Amniotic epithelial cell (primary cell): ENCODE measurements around the gene RPIA.
A peak's percentile ranks its signal among the peaks of the same experiment; 100 is the strongest.

ENCODE experiments used
- DNase-seq: peaks from one replicate; pipeline ENCODE4 v3.0.0-alpha.2; 2010; ENCODE audit warnings: low read depth

RPIA gene

GRCh38 chr2:88686320-88686719, 5.2 kb upstream of the RPIA start:
- DNase-seq, result no peak

GRCh38 chr2:88687384-88687783, 4.1 kb upstream of the RPIA start:
- DNase-seq, result no peak

GRCh38 chr2:88690591-88691338, 708 bp upstream of the RPIA start:
- peak; percentile 15 for DNase-seq

GRCh38 chr2:88692187-88692586, 714 bp downstream of the RPIA start:
- peak; percentile 6 for DNase-seq

- DNase-seq, result no peak
Observed at GRCh38 chr2:88693911-88694414, 2.5 kb downstream of the RPIA start.

GRCh38 chr2:88696611-88697010, 5.1 kb downstream of the RPIA start:
- no peak for DNase-seq

GRCh38 chr2:88697370-88698026, 6.0 kb downstream of the RPIA start:
- DNase-seq, result no peak

GRCh38 chr2:88698027-88698413, 6.5 kb downstream of the RPIA start:
- DNase-seq, result no peak

GRCh38 chr2:88698498-88699233, 7.2 kb downstream of the RPIA start:
- no peak for DNase-seq

- no peak for DNase-seq
Observed at GRCh38 chr2:88707003-88707402, 15.5 kb downstream of the RPIA start.

- peak; percentile 23 for DNase-seq
Observed at GRCh38 chr2:88709181-88709631, 17.7 kb downstream of the RPIA start.

- DNase-seq, result no peak
Observed at GRCh38 chr2:88711289-88711688, 19.8 kb downstream of the RPIA start.

GRCh38 chr2:88711897-88712296, 20.4 kb downstream of the RPIA start:
- DNase-seq, result no peak

- no peak for DNase-seq
Observed at GRCh38 chr2:88713408-88713807, 21.9 kb downstream of the RPIA start.

GRCh38 chr2:88714667-88715066, 23.2 kb downstream of the RPIA start:
- DNase-seq, result no peak

- DNase-seq, result no peak
Observed at GRCh38 chr2:88720399-88720798, 28.9 kb downstream of the RPIA start.

GRCh38 chr2:88721268-88721667, 29.8 kb downstream of the RPIA start:
- no peak for DNase-seq

GRCh38 chr2:88724643-88725332, 33.3 kb downstream of the RPIA start:
- DNase-seq, result no peak

GRCh38 chr2:88729061-88729745, 37.7 kb downstream of the RPIA start:
- DNase-seq, result peak; percentile 34

- DNase-seq, result no peak
Observed at GRCh38 chr2:88733155-88733902, 41.9 kb downstream of the RPIA start.

- no peak for DNase-seq
Observed at GRCh38 chr2:88735133-88735532, 43.7 kb downstream of the RPIA start.
